WTC11 (cell line): ENCODE results near the gene PRMT6. TPM values are rescaled to one million over a fixed set of nuclear protein-coding genes. Genes with fewer than 3 reads are reported as not detected.

ENCODE experiments used
- ATAC-seq: fragments of 200-7000 bp; cut with Tn5 transposase; 2 replicates; pipeline ENCODE4 v1.10.0; 2021; ENCODE audit warnings: mild to moderate bottlenecking, moderate library complexity
- CTCF ChIA-PET: fragments of 300-600 bp; sonication (Branson Sonifier 250); formaldehyde crosslinking; loops from one replicate; lab custom pipeline; 2021; ENCODE audit warnings: antibody characterized with exemption; lab: Charles Lee
- POLR2A ChIA-PET: fragments of 350-600 bp; sonication (Branson Sonifier 250); formaldehyde crosslinking; loops from one replicate; lab custom pipeline; 2021; ENCODE audit warnings: antibody characterized with exemption; lab: Charles Lee
- DNase-seq: peaks from one replicate; pipeline ENCODE4 v3.0.0; 2021; ENCODE audit warnings: low spot score
- H3K27ac Mint-ChIP-seq: 2 replicates; pipeline ENCODE4 v1.8.0; 2021; ENCODE audit warnings: mixed read lengths
- H3K27me3 Mint-ChIP-seq: 2 replicates; pipeline ENCODE4 v1.8.0; 2021; ENCODE audit warnings: low read depth, mild to moderate bottlenecking, moderate library complexity, mixed read lengths
- H3K36me3 Mint-ChIP-seq: 2 replicates; pipeline ENCODE4 v1.8.0; 2021; ENCODE audit warnings: mixed read lengths
- H3K4me1 Mint-ChIP-seq: 2 replicates; pipeline ENCODE4 v1.8.0; 2022; ENCODE audit warnings: mixed read lengths
- H3K4me3 Mint-ChIP-seq: 2 replicates; pipeline ENCODE4 v1.8.0; 2021; ENCODE audit warnings: mild to moderate bottlenecking, moderate library complexity, mixed read lengths
- H3K9me3 Mint-ChIP-seq: 2 replicates; pipeline ENCODE4 v1.8.0; 2021; ENCODE audit warnings: mixed read lengths
- ATF2 ChIP-seq: sonication (generic); formaldehyde crosslinking; IDR thresholded peaks from 2 replicates; pipeline ENCODE4 v1.8.1; 2022; ENCODE audit warnings: low read depth, missing genetic modification reagents, borderline replicate concordance
- ATF3 ChIP-seq: sonication (generic); formaldehyde crosslinking; conservative IDR thresholded peaks from 2 replicates; pipeline ENCODE4 v1.8.1; 2022; ENCODE audit warnings: mild to moderate bottlenecking, missing genetic modification reagents
- ATF6 ChIP-seq: sonication (generic); formaldehyde crosslinking; IDR thresholded peaks from 2 replicates; pipeline ENCODE4 v1.8.1; 2023; ENCODE audit warnings: mild to moderate bottlenecking, missing genetic modification reagents
- CREB1 ChIP-seq: sonication (generic); formaldehyde crosslinking; IDR thresholded peaks from 2 replicates; pipeline ENCODE4 v1.8.0; 2023; ENCODE audit warnings: mild to moderate bottlenecking, missing genetic modification reagents
- CREM ChIP-seq: sonication (generic); formaldehyde crosslinking; IDR thresholded peaks from 2 replicates; pipeline ENCODE4 v1.8.1; 2022; ENCODE audit warnings: mild to moderate bottlenecking, missing genetic modification reagents, moderate library complexity
- E2F4 ChIP-seq: sonication (generic); formaldehyde crosslinking; IDR thresholded peaks from 2 replicates; pipeline ENCODE4 v1.8.1; 2022; ENCODE audit warnings: low read depth, mild to moderate bottlenecking, moderate library complexity, missing genetic modification reagents, borderline replicate concordance
- ELF4 ChIP-seq: sonication (generic); formaldehyde crosslinking; IDR thresholded peaks from 2 replicates; pipeline ENCODE4 v1.8.1; 2022; ENCODE audit warnings: low read depth, mild to moderate bottlenecking, moderate library complexity, missing genetic modification reagents
- EMX1 ChIP-seq: fragments of 250-450 bp; sonication (Bioruptor Pico); IDR thresholded peaks from 2 replicates; pipeline ENCODE4 v1.8.0; 2021; ENCODE audit warnings: mild to moderate bottlenecking
- ESRRA ChIP-seq: sonication (generic); formaldehyde crosslinking; IDR thresholded peaks from 2 replicates; pipeline ENCODE4 v1.8.1; 2022; ENCODE audit warnings: mild to moderate bottlenecking, missing genetic modification reagents, borderline replicate concordance
- GTF2I ChIP-seq: fragments of 250-450 bp; sonication (Bioruptor Pico); conservative IDR thresholded peaks from 2 replicates; pipeline ENCODE4 v1.4.0; 2021; ENCODE audit warnings: mild to moderate bottlenecking
- JUN ChIP-seq: sonication (generic); formaldehyde crosslinking; IDR thresholded peaks from 2 replicates; pipeline ENCODE4 v1.8.0; 2023; ENCODE audit warnings: mild to moderate bottlenecking, missing genetic modification reagents
- MAX ChIP-seq: sonication (generic); formaldehyde crosslinking; IDR thresholded peaks from 2 replicates; pipeline ENCODE4 v1.8.0; 2022; ENCODE audit warnings: mild to moderate bottlenecking, missing genetic modification reagents
- NFE2L1 ChIP-seq: sonication (generic); formaldehyde crosslinking; IDR thresholded peaks from 2 replicates; pipeline ENCODE4 v1.8.1; 2023; ENCODE audit warnings: missing genetic modification reagents
- NFYB ChIP-seq: sonication (generic); formaldehyde crosslinking; conservative IDR thresholded peaks from 2 replicates; pipeline ENCODE4 v1.8.0; 2022; ENCODE audit warnings: low read depth, missing genetic modification reagents
- NR2C2 ChIP-seq: sonication (generic); formaldehyde crosslinking; IDR thresholded peaks from 2 replicates; pipeline ENCODE4 v1.8.0; 2022; ENCODE audit warnings: mild to moderate bottlenecking, missing genetic modification reagents
- OVOL2 ChIP-seq: fragments of 250-450 bp; sonication (Bioruptor Pico); IDR thresholded peaks from 2 replicates; pipeline ENCODE4 v1.9.0; 2021; ENCODE audit warnings: mild to moderate bottlenecking, borderline replicate concordance
- RELA ChIP-seq: sonication (generic); formaldehyde crosslinking; IDR thresholded peaks from 2 replicates; pipeline ENCODE4 v1.8.1; 2022; ENCODE audit warnings: missing genetic modification reagents, mild to moderate bottlenecking, borderline replicate concordance
- SMAD3 ChIP-seq: sonication (generic); formaldehyde crosslinking; IDR thresholded peaks from 2 replicates; pipeline ENCODE4 v1.8.0; 2022; ENCODE audit warnings: missing genetic modification reagents, mild to moderate bottlenecking, borderline replicate concordance
- SOX15 ChIP-seq: fragments of 250-450 bp; sonication (Bioruptor Pico); IDR thresholded peaks from 2 replicates; pipeline ENCODE4 v1.9.0; 2021; ENCODE audit warnings: mild to moderate bottlenecking
- TP53 ChIP-seq: sonication (generic); formaldehyde crosslinking; IDR thresholded peaks from 2 replicates; pipeline ENCODE4 v1.8.1; 2023; ENCODE audit warnings: mild to moderate bottlenecking, missing genetic modification reagents
- ZNF263 ChIP-seq: sonication (generic); formaldehyde crosslinking; IDR thresholded peaks from 2 replicates; pipeline ENCODE4 v1.8.1; 2022; ENCODE audit warnings: low read depth, mild to moderate bottlenecking, moderate library complexity, missing genetic modification reagents
- ZNF416 ChIP-seq: fragments of 250-450 bp; sonication (Bioruptor Pico); IDR thresholded peaks from 2 replicates; pipeline ENCODE4 v1.9.0; 2021; ENCODE audit warnings: mild to moderate bottlenecking, inconsistent platforms
- ZNF425 ChIP-seq: fragments of 250-450 bp; sonication (Bioruptor Pico); conservative IDR thresholded peaks from 2 replicates; pipeline ENCODE4 v1.9.0; 2021; ENCODE audit warnings: mild to moderate bottlenecking
- ZNF532 ChIP-seq: fragments of 250-450 bp; sonication (Bioruptor Pico); IDR thresholded peaks from 2 replicates; pipeline ENCODE4 v1.9.0; 2021; ENCODE audit warnings: mild to moderate bottlenecking, borderline replicate concordance
- total RNA-seq: library from RNA; stranded (reverse); gene quantifications from 3 replicates; pipeline ENCODE4 v1.2.3, GENCODE V29; 2021

Gene PRMT6
- total RNA-seq, 1 experiment from 2014 or later: 30.7 TPM

GRCh38 chr1:107010582-107010981, 45.9 kb upstream of the PRMT6 start:
- Mint-ChIP-seq H3K27ac (no peak overlapping the region), H3K36me3 (no peaks in the 10 kb centered on the region), H3K4me3 (no peak overlapping the region), H3K9me3 (no peaks in the 10 kb centered on the region), H3K27me3 (no peaks in the 10 kb centered on the region), H3K4me1 (peaks cover under 1% of the 10 kb centered on the region; the same call in 1 of the 2 replicates)
- DNase-seq: no peak
- ChIA-PET CTCF (no interaction called here), POLR2A (no interaction called here)
- no peak for ATAC-seq
- TF ChIP-seq NFE2L1 (CRISPR knock-in tag): no peak
- no peak for TF ChIP-seq ZNF416
- no peak for TF ChIP-seq ZNF532 (CRISPR knock-in tag)
- no peak for TF ChIP-seq ATF2
- TF ChIP-seq ZNF425: no peak
- no peak for TF ChIP-seq RELA (CRISPR knock-in tag)
- no peak for TF ChIP-seq ESRRA (CRISPR knock-in tag)
- TF ChIP-seq NFYB (CRISPR knock-in tag): no peak
- no peak for TF ChIP-seq MAX (CRISPR knock-in tag)
- no peak for TF ChIP-seq GTF2I (CRISPR knock-in tag)
- no peak for TF ChIP-seq CREB1 (CRISPR knock-in tag)
- no peak for TF ChIP-seq JUN (CRISPR knock-in tag)
- no peak for TF ChIP-seq E2F4 (CRISPR knock-in tag)
- TF ChIP-seq SMAD3: no peak
- TF ChIP-seq ATF3: no peak

- no peak for ATAC-seq
- H3K4me1 Mint-ChIP-seq: peaks cover 5% of the 10 kb centered on the region
- H3K27me3 Mint-ChIP-seq: no peaks in the 10 kb centered on the region
- no peak overlapping the region for H3K27ac Mint-ChIP-seq
- no peaks in the 10 kb centered on the region for H3K36me3 Mint-ChIP-seq
- no peak for DNase-seq
- CTCF ChIA-PET: no interaction called here
- POLR2A ChIA-PET: no interaction called here
- H3K4me3 Mint-ChIP-seq: no peak overlapping the region
- H3K9me3 Mint-ChIP-seq: no peaks in the 10 kb centered on the region
- TF ChIP-seq ELF4 (CRISPR knock-in tag) (no peak), TP53 (CRISPR knock-in tag) (no peak), OVOL2 (CRISPR knock-in tag) (no peak), ATF6 (no peak), CREM (CRISPR knock-in tag) (no peak), ZNF263 (CRISPR knock-in tag) (no peak), NR2C2 (CRISPR knock-in tag) (no peak), EMX1 (no peak), NFE2L1 (CRISPR knock-in tag) (no peak), SOX15 (no peak), E2F4 (CRISPR knock-in tag) (no peak)
These were observed 40.0 kb upstream of the PRMT6 start for GRCh38 chr1:107016376-107016978.
